Osteoblast (primary cell): ENCODE results near the gene MFSD6. TPM values are rescaled to one million over a fixed set of nuclear protein-coding genes. Genes with fewer than 3 reads are reported as not detected.
A peak's percentile ranks its signal among the peaks of the same experiment; 100 is the strongest.

Experiments used
- DNase-seq: peaks from one replicate; pipeline ENCODE4 v3.0.0; 2011; ENCODE audit warnings: low spot score, mixed read lengths; ENCODE audit not compliant: insufficient read length; ENCODE audit errors: missing footprints
- H2AFZ ChIP-seq: 2 replicates; pipeline ENCODE4 v1.6.0; 2011; ENCODE audit warnings: mild to moderate bottlenecking, low read length
- H3K27ac ChIP-seq: 2 replicates; pipeline ENCODE4 v1.5.1; 2011; ENCODE audit warnings: mild to moderate bottlenecking, low read depth, low read length, moderate library complexity
- H3K27me3 ChIP-seq: 2 replicates; pipeline ENCODE4 v1.6.0; 2012; ENCODE audit warnings: mild to moderate bottlenecking, control low read depth, inconsistent platforms, low read length, moderate library complexity; ENCODE audit not compliant: insufficient read depth
- H3K36me3 ChIP-seq: 2 replicates; pipeline ENCODE4 v1.5.1; 2011; ENCODE audit warnings: mild to moderate bottlenecking, low read length, control low read depth, moderate library complexity; ENCODE audit not compliant: insufficient read depth
- H3K4me1 ChIP-seq: 2 replicates; pipeline ENCODE4 v1.5.1; 2011; ENCODE audit warnings: mild to moderate bottlenecking, low read length, control low read depth, moderate library complexity; ENCODE audit not compliant: insufficient read depth
- H3K4me2 ChIP-seq: 2 replicates; pipeline ENCODE4 v1.6.0; 2011; ENCODE audit warnings: mild to moderate bottlenecking, low read length; ENCODE audit not compliant: insufficient read depth
- H3K4me3 ChIP-seq: fragments of 200-600 bp; sonication (generic); 3 replicates; pipeline ENCODE4 v1.5.1; 2012; ENCODE audit warnings: mild to moderate bottlenecking, low read length, inconsistent platforms; ENCODE audit not compliant: insufficient read depth
- H3K79me2 ChIP-seq: 2 replicates; pipeline ENCODE4 v1.6.0; 2012; ENCODE audit warnings: mild to moderate bottlenecking, low read length, control low read depth, inconsistent platforms; ENCODE audit not compliant: insufficient read depth
- H3K9me3 ChIP-seq: 2 replicates; pipeline ENCODE4 v1.5.1; 2011; ENCODE audit warnings: low read depth, low read length, control low read depth
- H4K20me1 ChIP-seq: 2 replicates; pipeline ENCODE4 v1.6.0; 2012; ENCODE audit warnings: mild to moderate bottlenecking, low read length, control low read depth; ENCODE audit not compliant: insufficient read depth
- CTCF ChIP-seq: IDR thresholded peaks from 2 replicates; pipeline ENCODE4 v1.5.1; 2011; ENCODE audit warnings: mild to moderate bottlenecking, low read depth, low read length, moderate library complexity; ENCODE audit errors: extremely low read depth
- total RNA-seq: library from RNA; depleted of rRNA; stranded (reverse); fragments of >200 nt; gene quantifications from 2 replicates; pipeline ENCODE4 v1.2.3, GENCODE V29; 2012

MFSD6 gene
- total RNA-seq, 1 donor: 11.2 TPM

GRCh38 chr2:190408538-190409271, 550 bp downstream of the MFSD6 start:
- H3K27ac ChIP-seq: no peak overlapping the region

GRCh38 chr2:190409616-190410015, 1.5 kb downstream of the MFSD6 start:
- H3K79me2 ChIP-seq: no peaks in the 10 kb centered on the region
- no peak overlapping the region for H2AFZ ChIP-seq
- H3K27me3 ChIP-seq: peaks cover 18% of the 10 kb centered on the region
- H4K20me1 ChIP-seq: no peaks in the 10 kb centered on the region
- H3K9me3 ChIP-seq: no peaks in the 10 kb centered on the region
- no peak overlapping the region for H3K27ac ChIP-seq
- H3K4me2 ChIP-seq: no peak overlapping the region
- peak; percentile 47 for DNase-seq
- no peak overlapping the region for H3K4me3 ChIP-seq
- no peaks in the 10 kb centered on the region for H3K36me3 ChIP-seq
- peaks cover 3% of the 10 kb centered on the region for H3K4me1 ChIP-seq
- no peak for TF ChIP-seq CTCF

More at GRCh38 chr2:190408538-190409271, 550 bp downstream of the MFSD6 start:
- no peak for TF ChIP-seq CTCF
- peak; percentile 91 for DNase-seq
- Histone ChIP-seq H3K4me3 (peak overlapping the region; percentile 75), H3K36me3 (no peaks in the 10 kb centered on the region), H3K4me1 (peaks cover 3% of the 10 kb centered on the region), H2AFZ (peak overlapping the region; percentile 71), H3K27me3 (peaks cover 18% of the 10 kb centered on the region), H3K4me2 (peak overlapping the region; percentile 83), H3K9me3 (no peaks in the 10 kb centered on the region), H3K79me2 (no peaks in the 10 kb centered on the region), H4K20me1 (no peaks in the 10 kb centered on the region)

GRCh38 chr2:190410166-190410565, 2.0 kb downstream of the MFSD6 start:
- Histone ChIP-seq H3K79me2 (no peaks in the 10 kb centered on the region), H2AFZ (no peak overlapping the region), H3K4me1 (peaks cover 3% of the 10 kb centered on the region), H3K4me2 (no peak overlapping the region), H3K9me3 (no peaks in the 10 kb centered on the region), H3K27ac (no peak overlapping the region), H3K36me3 (no peaks in the 10 kb centered on the region), H3K27me3 (peaks cover 18% of the 10 kb centered on the region), H3K4me3 (no peak overlapping the region), H4K20me1 (no peaks in the 10 kb centered on the region)
- TF ChIP-seq CTCF: no peak
- no peak for DNase-seq

GRCh38 chr2:190412966-190413365, 4.8 kb downstream of the MFSD6 start:
- H2AFZ ChIP-seq: no peak overlapping the region
- no peaks in the 10 kb centered on the region for H3K36me3 ChIP-seq
- H3K4me3 ChIP-seq: no peak overlapping the region
- no peak overlapping the region for H3K4me2 ChIP-seq
- DNase-seq: no peak
- H3K4me1 ChIP-seq: peaks cover 3% of the 10 kb centered on the region
- H3K27me3 ChIP-seq: peaks cover 7% of the 10 kb centered on the region
- H3K9me3 ChIP-seq: no peaks in the 10 kb centered on the region
- no peaks in the 10 kb centered on the region for H3K79me2 ChIP-seq
- no peak for TF ChIP-seq CTCF
- H4K20me1 ChIP-seq: no peaks in the 10 kb centered on the region
- H3K27ac ChIP-seq: no peak overlapping the region
